Stomach (tissue), 4 donors: ENCODE measurements around the gene TNP1.

ENCODE experiments used
- CTCF ChIP-seq, 7 experiments: fragments of 450-650 bp in 4 of 7; fragments of 200-600 bp in 3 of 7; sonication (generic) in 3 of 7; IDR thresholded peaks; one replicate each; pipeline ENCODE4 v1.5.1; 2016 to 2019; ENCODE audit warnings: antibody characterized with exemption in 7 of 7, control low read depth in 2 of 7, mild to moderate bottlenecking in 1 of 7
- EP300 ChIP-seq: sonication (generic); formaldehyde crosslinking; IDR thresholded peaks from one replicate; pipeline ENCODE4 v1.6.1; 2017; ENCODE audit warnings: antibody characterized with exemption
- POLR2A ChIP-seq, 4 donors: fragments of 450-650 bp; IDR thresholded peaks; one replicate each; pipeline ENCODE4 v1.6.1; 2016; ENCODE audit warnings: antibody characterized with exemption in 4 of 4, control low read depth in 2 of 4, mild to moderate bottlenecking in 1 of 4, moderate library complexity in 1 of 4

- TF ChIP-seq CTCF (IDR thresholded peaks at IDR 0.05) (no peak), EP300 (no peak), POLR2A (IDR thresholded peaks at IDR 0.05) (no peak)
These were observed 30.3 kb downstream of the TNP1 start for GRCh38 chr2:216829533-216829932.
